GM21528 (cell line): Measurements from ENCODE around the gene FGF11.

Experiments used
- ATAC-seq: cut with Tn5 transposase; IDR thresholded peaks from one replicate; pipeline ENCODE4 v1.9.1; 2021; ENCODE audit warnings: mild to moderate bottlenecking, moderate library complexity; ENCODE audit not compliant: unreplicated experiment, low FRiP score

The FGF11 gene

DNA sequence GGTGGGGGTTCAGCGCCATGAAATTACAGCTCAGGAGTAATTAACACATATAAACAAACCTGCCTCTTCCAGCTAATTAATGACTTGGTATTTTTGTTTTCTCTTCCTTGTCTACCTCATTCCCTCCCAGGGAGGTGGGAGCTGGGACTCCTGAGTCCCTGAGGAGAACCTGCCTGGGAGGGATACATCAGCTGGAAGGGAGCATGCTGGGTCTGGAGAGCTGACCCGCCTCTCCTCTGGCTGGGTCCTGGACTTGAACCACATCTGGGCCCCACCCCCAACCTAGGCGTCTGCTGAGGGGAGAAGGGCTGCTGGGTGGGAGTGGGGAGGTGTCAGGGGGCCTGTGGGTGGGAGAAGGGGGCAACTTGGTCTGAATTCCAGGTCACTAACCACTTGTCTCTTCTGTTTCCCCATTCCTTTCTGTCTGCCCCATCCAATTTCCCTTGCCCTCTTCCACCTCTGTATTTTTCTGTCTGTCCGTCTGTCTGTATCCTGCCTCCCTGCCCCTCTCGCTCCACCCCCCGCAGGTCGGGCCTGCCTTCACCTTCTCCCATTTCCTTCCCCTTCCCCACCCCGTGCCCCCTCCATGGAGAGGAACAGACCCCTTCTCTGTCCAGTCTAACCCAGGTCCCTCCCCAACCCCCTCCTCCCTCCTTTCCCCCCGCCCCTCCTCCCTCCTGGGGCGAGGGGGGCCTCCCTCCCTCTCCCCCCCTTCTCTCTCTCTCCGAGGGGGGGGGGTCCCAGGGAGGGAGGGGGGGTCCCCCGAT is 31.6 kb upstream of the FGF11 start, which contains the start of gene NLGN2:
Gene NLGN2 (plus strand): TSS at position 361 of the 767 bp plus-strand sequence. CDS start 411 bp downstream, outside the sequence.
- no peak for ATAC-seq

DNA sequence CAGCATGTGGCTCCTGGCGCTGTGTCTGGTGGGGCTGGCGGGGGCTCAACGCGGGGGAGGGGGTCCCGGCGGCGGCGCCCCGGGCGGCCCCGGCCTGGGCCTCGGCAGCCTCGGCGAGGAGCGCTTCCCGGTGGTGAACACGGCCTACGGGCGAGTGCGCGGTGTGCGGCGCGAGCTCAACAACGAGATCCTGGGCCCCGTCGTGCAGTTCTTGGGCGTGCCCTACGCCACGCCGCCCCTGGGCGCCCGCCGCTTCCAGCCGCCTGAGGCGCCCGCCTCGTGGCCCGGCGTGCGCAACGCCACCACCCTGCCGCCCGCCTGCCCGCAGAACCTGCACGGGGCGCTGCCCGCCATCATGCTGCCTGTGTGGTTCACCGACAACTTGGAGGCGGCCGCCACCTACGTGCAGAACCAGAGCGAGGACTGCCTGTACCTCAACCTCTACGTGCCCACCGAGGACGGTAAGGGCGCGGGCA is 31.0 kb upstream of the FGF11 start:
- no peak for ATAC-seq

DNA sequence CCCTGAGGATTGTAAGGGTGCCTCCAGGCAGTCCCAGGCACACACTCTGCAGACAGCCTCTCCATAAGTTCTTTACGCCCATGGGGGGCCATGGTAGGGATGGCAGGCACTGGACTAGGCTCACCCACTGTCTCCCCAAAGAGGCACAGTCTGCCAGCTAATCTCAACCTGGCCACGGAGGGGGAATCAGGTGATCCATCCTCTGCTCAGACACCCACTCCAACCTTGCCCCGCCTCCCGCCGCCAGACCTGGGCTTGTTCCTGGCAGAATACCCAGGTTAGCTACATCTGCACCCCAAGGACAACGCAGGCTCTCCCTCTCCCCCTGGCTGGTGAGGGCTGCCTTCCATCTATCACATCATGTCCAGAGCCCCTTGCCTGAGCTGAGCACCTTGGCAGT is 30.4 kb upstream of the FGF11 start:
- ATAC-seq = no peak

DNA sequence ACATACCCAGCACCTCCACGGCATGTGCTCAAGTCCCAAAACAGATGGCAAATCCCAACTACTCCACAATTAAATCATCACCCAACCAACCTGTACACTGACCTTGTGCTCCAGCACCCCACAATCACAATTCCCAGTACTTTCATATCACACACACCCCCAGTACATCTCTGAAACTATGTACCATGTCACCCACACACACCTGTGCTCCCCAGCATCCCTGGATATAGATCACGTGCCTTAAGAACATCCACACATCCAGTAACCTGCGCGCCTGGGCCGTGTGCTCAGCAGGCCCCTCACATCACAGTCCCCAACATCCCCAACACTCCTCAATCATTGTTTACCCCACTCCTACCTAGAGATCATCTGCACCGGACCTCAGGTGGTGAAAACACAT is 29.6 kb upstream of the FGF11 start:
- no peak for ATAC-seq

DNA sequence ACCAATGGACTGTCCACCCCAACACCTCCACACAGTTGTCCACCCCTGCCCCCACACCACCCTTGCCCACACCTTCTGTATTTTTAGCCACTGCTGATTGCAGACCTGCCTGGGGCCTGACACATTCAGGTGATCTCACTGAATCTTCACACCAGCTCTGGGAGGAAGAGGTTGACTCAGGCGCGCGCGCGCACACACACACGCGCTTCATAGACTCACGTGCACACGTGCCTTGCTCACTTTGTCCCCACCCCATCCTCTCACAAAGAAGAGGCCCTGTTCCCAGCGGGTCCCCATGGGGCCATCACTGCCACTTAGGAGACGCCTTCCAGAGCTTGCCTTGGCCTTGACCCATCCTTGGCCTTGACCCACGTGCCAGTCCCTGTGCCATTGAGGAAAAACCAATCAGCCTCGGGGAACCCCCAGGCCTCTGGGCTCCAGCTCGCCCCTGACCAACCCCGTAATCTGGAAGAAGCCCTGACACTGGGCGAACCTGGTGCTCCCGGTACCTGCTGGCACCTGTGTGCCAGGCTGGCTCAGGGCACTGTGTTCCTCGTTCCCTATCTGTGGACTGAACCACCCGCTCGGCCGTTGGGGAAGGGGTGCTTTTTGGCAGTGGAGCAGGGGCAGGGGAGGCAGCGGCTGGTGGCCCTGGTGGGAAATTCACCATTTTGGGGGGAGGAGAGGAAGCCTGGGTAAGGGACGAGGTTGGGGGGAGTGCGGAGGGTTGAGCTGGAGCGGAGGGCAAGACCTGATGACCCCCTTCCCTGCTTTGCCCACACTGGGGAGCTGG is 28.5 kb upstream of the FGF11 start:
- ATAC-seq = no peak

DNA sequence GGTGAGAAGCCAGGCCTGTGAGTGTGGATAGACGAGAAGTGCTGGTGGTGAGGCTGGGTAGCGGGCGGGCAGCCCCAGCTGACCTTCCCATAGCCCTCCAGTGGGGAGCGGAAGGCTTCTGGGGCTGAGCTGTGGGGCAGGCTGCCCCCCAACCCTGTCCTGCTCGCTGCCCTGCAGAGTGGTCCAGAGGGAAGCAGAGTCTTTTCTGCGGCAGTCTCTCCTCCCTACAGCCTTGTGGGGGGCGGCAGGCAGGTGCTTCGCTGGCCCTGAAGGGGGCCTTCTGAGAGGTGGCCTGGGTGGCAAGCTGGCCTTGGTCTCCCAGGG is 27.9 kb upstream of the FGF11 start:
- ATAC-seq = no peak

DNA sequence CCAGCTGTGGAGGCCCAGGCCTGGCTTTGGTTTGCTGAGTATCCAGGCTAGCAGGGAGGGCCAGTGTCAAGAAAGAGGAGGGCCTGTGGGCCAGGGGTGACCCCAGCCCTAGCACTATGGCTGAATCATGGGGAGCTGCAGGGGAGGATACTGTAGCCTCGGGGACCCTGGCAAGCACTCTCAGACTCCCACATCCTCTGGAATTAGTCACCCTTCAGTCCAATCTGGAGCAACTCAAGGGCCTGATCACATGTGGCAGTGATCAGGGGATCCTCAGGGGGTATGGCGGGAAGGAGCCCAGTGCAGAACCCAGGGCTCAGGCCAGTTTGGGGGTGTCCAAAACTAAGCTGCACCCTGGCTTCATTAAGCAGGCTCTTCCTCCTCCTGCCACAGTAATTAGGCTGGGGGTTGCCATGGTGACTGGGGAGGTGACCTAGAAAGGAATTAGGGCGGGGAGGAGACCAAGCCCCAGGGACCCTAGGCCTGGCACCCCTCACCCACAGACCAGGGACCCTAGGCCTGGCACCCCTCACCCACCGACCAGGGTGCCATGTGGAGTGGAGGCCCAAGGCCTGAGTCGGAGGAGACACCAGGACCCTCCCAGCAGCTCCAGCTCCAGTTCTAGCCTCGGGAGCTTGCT is 25.8 kb upstream of the FGF11 start:
- no peak for ATAC-seq

DNA sequence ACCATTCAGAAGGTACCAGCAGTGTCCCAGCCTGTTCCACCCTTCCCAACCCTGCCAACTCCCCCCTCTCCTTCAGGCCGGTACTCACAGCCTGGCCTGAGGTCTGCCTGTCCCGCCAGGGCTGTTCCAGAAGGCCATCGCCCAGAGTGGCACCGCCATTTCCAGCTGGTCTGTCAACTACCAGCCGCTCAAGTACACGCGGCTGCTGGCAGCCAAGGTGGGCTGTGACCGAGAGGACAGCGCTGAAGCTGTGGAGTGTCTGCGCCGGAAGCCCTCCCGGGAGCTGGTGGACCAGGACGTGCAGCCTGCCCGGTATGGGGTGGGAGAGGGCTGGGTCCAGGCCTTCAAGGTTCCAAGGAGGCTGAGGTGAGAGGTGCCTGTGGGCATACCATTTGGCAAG is 24.5 kb upstream of the FGF11 start:
- no peak for ATAC-seq

DNA sequence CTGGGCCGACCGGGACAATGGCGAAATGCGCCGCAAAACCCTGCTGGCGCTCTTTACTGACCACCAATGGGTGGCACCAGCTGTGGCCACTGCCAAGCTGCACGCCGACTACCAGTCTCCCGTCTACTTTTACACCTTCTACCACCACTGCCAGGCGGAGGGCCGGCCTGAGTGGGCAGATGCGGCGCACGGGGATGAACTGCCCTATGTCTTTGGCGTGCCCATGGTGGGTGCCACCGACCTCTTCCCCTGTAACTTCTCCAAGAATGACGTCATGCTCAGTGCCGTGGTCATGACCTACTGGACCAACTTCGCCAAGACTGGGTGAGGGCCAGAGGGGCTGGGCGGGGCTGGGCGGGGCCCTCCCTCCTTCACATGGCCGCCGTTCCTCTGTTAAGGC is 23.5 kb upstream of the FGF11 start:
- ATAC-seq = no peak

DNA sequence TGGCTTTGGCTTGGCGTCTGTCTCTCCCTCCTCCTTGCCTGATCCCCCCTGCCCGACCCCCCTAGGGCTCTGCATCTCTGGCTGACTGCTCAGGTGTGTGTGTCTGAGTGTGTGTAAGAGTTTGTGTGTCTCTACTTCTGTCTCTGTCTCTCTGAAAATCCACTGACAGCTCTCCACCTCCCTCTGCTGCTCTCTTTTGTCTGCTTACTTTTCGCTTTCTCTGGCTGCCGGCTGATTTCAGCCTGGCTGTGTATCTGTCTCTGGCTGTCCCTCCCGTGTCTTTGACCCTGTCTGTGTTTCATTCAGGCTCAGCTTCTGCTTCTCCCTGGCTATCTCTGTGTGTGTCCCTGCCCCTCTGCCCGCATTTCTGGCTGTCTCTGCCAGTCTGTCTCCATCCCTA is 23.0 kb upstream of the FGF11 start:
- ATAC-seq = no peak

DNA sequence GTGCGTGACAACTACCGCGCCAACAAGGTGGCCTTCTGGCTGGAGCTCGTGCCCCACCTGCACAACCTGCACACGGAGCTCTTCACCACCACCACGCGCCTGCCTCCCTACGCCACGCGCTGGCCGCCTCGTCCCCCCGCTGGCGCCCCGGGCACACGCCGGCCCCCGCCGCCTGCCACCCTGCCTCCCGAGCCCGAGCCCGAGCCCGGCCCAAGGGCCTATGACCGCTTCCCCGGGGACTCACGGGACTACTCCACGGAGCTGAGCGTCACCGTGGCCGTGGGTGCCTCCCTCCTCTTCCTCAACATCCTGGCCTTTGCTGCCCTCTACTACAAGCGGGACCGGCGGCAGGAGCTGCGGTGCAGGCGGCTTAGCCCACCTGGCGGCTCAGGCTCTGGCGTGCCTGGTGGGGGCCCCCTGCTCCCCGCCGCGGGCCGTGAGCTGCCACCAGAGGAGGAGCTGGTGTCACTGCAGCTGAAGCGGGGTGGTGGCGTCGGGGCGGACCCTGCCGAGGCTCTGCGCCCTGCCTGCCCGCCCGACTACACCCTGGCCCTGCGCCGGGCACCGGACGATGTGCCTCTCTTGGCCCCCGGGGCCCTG is 22.2 kb upstream of the FGF11 start:
- ATAC-seq = no peak

DNA sequence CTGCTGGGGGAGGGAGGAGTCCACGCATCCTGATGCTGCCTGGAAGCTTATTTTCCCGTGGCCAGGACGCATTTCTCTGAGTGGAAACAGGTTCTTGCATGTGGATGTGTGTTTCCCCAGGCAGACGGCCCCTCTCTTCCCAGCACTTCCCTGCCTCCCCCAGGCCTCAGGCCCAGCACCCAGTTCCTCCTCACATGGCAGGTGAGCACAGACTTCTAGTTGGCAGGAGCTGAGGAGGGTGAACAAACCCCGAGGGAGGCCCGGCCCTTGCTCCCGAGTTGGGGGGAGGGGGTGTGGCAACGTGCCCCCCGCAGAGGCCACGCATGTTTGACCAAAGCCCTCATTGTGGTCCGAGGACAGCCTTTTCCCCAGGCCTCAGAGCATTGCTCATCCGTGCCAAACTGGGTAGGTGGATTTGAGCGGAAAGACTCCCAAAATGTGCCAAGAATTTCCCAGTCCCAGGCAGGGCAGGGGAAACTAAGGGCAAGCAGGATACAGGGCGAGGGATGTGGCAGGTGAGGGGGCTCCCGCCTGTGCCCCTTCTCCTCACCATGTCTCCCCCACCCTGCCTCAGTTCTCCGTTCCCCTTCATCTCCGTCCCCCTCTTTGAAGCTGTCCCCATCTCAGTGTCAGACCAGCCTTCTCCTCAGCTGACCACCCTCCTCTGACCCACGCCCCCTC is 20.7 kb upstream of the FGF11 start:
- ATAC-seq = no peak

DNA sequence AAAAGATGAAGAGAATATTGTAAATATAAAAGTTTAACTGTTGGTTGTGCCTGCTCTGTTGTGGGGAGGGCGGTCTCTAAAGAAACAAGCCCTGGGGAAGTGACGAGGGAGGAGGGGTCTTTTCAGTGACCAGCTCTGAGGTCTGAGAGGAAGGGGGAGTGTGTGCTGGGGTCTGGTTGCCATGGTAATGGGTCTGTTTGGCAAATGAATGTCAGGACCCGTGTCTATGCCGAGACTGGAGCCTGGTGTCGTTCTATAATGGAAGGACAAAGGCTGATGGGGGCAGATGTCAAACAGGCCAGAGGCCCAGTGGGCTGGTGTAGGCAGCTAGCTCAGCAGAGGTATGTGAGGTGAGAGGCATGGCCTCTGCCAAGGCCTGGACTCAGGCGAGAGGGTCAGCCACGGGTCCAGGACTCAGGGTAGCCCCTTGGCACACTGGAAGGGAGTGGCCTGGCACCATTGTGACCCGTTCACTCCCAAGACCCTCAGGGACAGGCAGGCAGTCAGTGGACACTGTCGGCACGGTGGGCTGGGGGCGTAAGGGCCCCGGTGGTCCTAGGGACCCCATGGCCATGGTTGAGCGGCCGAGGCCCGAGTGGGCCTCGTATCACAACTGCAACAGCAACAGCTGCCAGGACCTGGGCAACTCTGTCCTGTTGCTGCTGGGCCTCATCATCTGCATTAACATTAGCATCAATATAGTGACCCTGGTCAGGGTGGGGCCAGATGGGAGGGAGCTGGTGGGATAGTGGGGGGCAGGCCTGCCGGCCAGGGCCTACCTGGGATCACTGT is 19.3 kb upstream of the FGF11 start, which contains the start of gene SPEM1:
Gene SPEM1 (plus strand): TSS at position 506 of the 792 bp plus-strand sequence. CDS start 61 bp downstream, at position 567.
- ATAC-seq = no peak

DNA sequence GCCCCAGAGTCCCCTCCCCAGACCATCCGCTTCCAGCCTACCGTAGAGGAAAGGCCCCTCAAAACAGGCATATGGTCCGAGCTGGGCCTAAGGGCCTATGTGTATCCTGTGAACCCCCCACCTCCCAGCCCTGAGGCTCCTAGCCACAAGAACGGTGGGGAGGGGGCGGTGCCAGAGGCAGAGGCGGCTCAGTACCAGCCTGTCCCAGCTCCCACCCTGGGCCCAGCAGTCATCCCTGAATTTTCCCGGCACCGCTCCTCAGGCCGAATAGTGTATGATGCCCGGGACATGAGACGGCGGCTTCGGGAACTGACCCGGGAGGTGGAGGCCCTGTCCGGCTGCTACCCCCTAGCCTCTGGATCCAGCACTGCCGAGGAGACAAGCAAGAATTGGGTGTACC is 18.1 kb upstream of the FGF11 start:
- no peak for ATAC-seq

DNA sequence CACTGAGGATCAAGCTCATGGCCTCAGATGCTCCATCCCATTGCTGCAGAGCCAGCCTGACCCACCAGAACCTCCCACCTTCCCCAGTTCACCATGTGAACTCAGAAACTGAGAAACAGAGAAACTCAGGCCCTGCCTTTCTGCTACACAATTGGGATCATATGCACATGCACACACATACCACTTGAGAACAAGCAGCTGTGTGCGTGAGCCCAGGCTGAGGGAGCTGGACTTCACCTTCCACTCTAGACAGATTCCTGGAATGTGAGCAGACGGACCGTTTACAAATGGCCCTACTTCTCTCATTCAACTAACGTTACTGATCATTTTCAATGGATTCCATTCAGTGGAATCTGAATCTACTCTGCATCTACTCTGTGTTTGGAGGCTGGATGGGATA is 15.6 kb upstream of the FGF11 start:
- no peak for ATAC-seq

DNA sequence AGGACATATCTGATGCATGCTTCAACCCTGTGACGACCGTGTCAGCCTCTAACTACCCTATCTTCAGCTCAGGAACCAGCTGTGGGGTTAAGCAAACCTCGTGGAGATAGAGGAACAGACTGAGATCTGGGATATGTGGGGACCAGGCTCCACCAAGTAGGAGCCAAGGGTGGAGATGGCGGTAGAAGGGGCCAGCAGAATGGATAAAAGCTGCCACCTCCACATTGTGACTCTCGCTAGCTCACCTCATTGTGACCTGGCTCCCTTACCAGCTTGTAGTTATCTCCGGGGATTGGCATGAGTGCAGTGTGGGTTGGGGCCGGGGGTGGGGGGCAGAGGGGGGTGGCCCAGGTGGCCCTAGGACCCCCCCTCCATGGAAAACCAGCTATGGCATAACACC is 14.0 kb upstream of the FGF11 start, which contains the start of gene SPEM2:
Gene SPEM2 (plus strand): TSS at position 301 of the 400 bp plus-strand sequence. CDS start 73 bp downstream, at position 374.
- no peak for ATAC-seq

DNA sequence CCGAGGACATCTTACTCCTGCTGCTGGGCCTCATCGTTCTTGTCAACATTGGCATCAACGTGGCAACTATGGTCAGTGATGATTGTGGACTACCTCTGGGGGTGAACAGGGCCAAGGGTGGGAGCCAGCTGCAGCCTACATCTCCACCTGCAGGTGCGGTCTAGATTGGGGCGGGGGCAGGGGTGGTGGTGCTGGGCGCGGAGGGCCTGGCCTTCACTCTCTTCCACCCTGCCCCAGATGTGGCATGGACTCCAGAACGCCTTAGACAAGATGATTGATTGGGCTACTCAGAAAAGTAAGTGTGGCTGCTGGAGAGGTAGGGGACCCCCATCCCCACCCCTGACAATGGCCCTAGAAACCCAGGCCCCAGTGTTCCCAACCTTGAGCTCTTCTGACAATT is 13.6 kb upstream of the FGF11 start:
- no peak for ATAC-seq

DNA sequence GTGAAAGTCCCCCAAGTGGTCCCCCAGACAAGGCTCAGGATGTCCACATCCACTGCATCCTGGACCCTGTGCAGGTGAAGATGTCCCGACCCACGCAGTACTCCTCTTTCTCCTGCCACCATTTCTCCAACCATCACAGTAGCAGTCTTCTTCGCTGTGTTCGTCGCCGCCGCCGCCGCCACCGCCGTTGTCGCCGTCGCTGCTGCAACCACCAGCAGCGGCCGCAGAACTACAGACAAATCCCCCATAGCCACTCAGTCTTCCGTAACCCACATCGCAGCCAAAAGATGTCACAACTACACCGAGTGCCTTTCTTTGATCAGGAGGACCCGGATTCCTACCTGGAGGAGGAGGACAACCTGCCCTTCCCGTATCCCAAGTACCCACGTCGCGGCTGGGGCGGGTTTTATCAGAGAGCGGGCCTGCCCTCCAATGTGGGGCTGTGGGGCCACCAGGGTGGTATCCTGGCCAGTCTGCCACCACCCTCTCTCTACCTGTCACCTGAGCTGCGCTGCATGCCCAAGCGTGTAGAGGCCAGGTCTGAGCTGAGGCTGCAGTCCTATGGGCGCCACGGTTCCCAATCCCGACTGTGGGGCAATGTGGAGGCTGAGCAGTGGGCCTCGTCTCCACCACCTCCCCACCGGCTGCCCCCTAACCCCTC is 13.0 kb upstream of the FGF11 start:
- ATAC-seq = no peak
